ENCODE measurements around the gene GTPBP4. TPM values are rescaled to one million over a fixed set of nuclear protein-coding genes. Genes with fewer than 3 reads are reported as not detected.

GTPBP4 gene
- total and polyA plus RNA-seq, 4 donors, result 28.7 to 50.0 (median 40.6) TPM

- Histone ChIP-seq H3K9me3 (ENCODE audit: control insufficient read depth, insufficient read depth, low read length) (no peaks in the 10 kb centered on the region), H3K4me3 (ENCODE audit: low read depth, low read length) (no peak overlapping the region), H3K4me1 (ENCODE audit: control insufficient read depth, insufficient read depth, low read length) (peaks cover 18% of the 10 kb centered on the region), H3K27ac (ENCODE audit: low read depth, low read length) (no peak overlapping the region), H3K27me3 (ENCODE audit: control insufficient read depth, insufficient read depth, low read length) (no peaks in the 10 kb centered on the region), H3K36me3 (ENCODE audit: control insufficient read depth, insufficient read depth, low read length) (peaks cover 4% of the 10 kb centered on the region)
- DNase-seq (ENCODE audit: low read depth in 4 of 6, low spot score in 6 of 6), result no peak
- WGBS (ENCODE audit: insufficient coverage), result 96% methylated on average over 4 of the region's 6 CpGs
Observed at GRCh38 chr10:1045415-1045814, 57.2 kb downstream of the GTPBP4 start.

GRCh38 chr10:1047937-1048336 is 59.7 kb downstream of the GTPBP4 start:
- Histone ChIP-seq H3K4me1 (ENCODE audit: control insufficient read depth, insufficient read depth, low read length) (peaks cover 21% of the 10 kb centered on the region), H3K9me3 (ENCODE audit: control insufficient read depth, insufficient read depth, low read length) (no peaks in the 10 kb centered on the region), H3K36me3 (ENCODE audit: control insufficient read depth, insufficient read depth, low read length) (peaks cover 7% of the 10 kb centered on the region), H3K27ac (ENCODE audit: low read depth, low read length) (peak overlapping the region; percentile 100), H3K4me3 (ENCODE audit: low read depth, low read length) (peak overlapping the region; percentile 92), H3K27me3 (ENCODE audit: control insufficient read depth, insufficient read depth, low read length) (no peaks in the 10 kb centered on the region)
- 2% methylated on average over 9 of the region's 15 CpGs for WGBS (ENCODE audit: insufficient coverage)
- peak in 1 of 6 donors; percentile 48 for DNase-seq (ENCODE audit: low read depth in 4 of 6, low spot score in 6 of 6)

DNA sequence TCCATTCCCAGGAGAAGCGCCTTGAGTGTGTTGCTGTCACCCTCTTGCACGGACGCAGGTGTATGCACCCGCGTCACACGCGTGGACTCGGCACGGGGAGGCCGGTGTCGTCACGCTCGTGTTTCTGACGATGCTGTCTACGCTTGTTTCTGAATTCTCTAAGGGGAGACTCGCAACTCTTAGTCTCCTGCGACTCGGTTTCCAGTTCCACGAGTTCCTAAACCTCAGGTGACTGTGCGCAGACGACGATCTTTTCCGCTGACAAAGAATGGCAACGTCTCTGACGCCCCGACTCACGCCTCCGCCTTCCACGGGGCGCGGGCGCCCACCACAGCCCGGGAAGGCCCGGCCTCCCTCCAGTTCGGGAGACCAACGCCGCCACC is 60.1 kb downstream of the GTPBP4 start:
- peaks cover 21% of the 10 kb centered on the region for H3K4me1 ChIP-seq (ENCODE audit: control insufficient read depth, insufficient read depth, low read length)
- DNase-seq (ENCODE audit: low read depth in 4 of 6, low spot score in 6 of 6), result peak in 2 of 6 donors; percentile 35 to 76
- H3K27ac ChIP-seq (ENCODE audit: low read depth, low read length), result peak overlapping the region; percentile 100

GRCh38 chr10:1048732-1049424 is 60.6 kb downstream of the GTPBP4 start, which contains the start of gene IDI1:
Gene IDI1 (minus strand): TSS chr10:1049119. CDS start chr10:1049003, 116 bp downstream.
- Histone ChIP-seq H3K36me3 (ENCODE audit: control insufficient read depth, insufficient read depth, low read length) (peaks cover 8% of the 10 kb centered on the region), H3K9me3 (ENCODE audit: control insufficient read depth, insufficient read depth, low read length) (no peaks in the 10 kb centered on the region), H3K27ac (ENCODE audit: low read depth, low read length) (peak within 1 kb of the TSS; percentile 100), H3K27me3 (ENCODE audit: control insufficient read depth, insufficient read depth, low read length) (no peaks in the 10 kb centered on the region), H3K4me1 (ENCODE audit: control insufficient read depth, insufficient read depth, low read length) (peaks cover 21% of the 10 kb centered on the region), H3K4me3 (ENCODE audit: low read depth, low read length) (peak within 1 kb of the TSS; percentile 92)
- DNase-seq (ENCODE audit: low read depth in 4 of 6, low spot score in 6 of 6), result peak; percentile 95 to 99 (median 98)
- WGBS (ENCODE audit: insufficient coverage), result under 1% methylated on average over 83 of the region's 83 CpGs

More for the DNA sequence above, 60.1 kb downstream of the GTPBP4 start:
- WGBS (ENCODE audit: insufficient coverage), result under 1% methylated on average over 37 of the region's 37 CpGs
- H3K36me3 ChIP-seq (ENCODE audit: control insufficient read depth, insufficient read depth, low read length), result peaks cover 8% of the 10 kb centered on the region
- H3K4me3 ChIP-seq (ENCODE audit: low read depth, low read length), result peak overlapping the region; percentile 92
- no peaks in the 10 kb centered on the region for H3K27me3 ChIP-seq (ENCODE audit: control insufficient read depth, insufficient read depth, low read length)
- no peaks in the 10 kb centered on the region for H3K9me3 ChIP-seq (ENCODE audit: control insufficient read depth, insufficient read depth, low read length)

DNA sequence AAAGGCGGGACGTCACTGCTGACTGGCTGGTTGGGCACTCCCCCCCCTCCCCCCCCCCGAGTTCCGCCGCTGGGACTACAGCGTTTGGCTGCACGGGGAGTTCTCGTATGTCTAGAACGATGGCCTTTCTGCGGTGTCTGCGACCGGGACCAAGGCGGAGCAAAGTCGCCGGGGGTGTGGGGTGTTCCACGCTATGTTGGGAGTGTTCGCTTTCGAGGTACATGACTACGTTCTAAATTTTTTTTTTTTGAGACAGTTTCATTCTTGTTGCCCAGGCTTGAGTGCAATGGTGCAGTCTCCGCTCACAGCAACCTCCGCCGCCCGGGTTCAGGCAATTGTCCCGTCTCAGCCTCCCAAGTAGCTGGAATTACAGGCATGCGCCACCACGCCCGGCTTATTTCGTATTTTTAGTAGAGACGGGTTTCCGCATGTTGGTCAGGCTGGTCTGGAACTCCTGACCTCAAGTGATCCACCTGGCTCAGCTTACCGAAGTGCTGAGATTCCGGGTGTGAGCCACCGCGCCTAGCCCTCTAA is 61.3 kb downstream of the GTPBP4 start:
- WGBS (ENCODE audit: insufficient coverage), result 0% methylated on average over 28 of the region's 34 CpGs
- H3K4me3 ChIP-seq (ENCODE audit: low read depth, low read length), result peak overlapping the region; percentile 92
- no peaks in the 10 kb centered on the region for H3K9me3 ChIP-seq (ENCODE audit: control insufficient read depth, insufficient read depth, low read length)
- no peaks in the 10 kb centered on the region for H3K27me3 ChIP-seq (ENCODE audit: control insufficient read depth, insufficient read depth, low read length)
- no peak for DNase-seq (ENCODE audit: low read depth in 4 of 6, low spot score in 6 of 6)
- peaks cover 8% of the 10 kb centered on the region for H3K36me3 ChIP-seq (ENCODE audit: control insufficient read depth, insufficient read depth, low read length)
- H3K27ac ChIP-seq (ENCODE audit: low read depth, low read length), result peak overlapping the region; percentile 100
- H3K4me1 ChIP-seq (ENCODE audit: control insufficient read depth, insufficient read depth, low read length), result peaks cover 17% of the 10 kb centered on the region

DNA sequence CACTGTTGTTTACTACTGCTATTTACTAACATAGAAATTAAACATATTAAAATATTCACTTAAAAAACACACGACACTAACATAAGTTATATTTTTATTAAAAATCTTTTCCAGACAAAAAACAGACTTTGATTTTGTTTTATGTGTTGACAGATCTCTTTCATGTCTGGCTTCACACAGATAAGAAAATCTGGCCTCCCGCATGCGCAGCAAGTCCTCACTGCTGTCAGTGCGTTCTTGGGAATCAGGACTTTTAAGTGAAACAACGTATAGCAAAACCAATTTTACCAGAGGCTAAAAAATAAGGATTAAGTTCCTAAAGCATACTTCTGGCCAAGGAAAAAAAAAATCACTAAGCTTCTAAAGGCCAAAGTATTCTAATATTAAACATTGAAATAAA is 61.9 kb downstream of the GTPBP4 start:
- Histone ChIP-seq H3K36me3 (ENCODE audit: control insufficient read depth, insufficient read depth, low read length) (peaks cover 8% of the 10 kb centered on the region), H3K27ac (ENCODE audit: low read depth, low read length) (peak overlapping the region; percentile 100), H3K27me3 (ENCODE audit: control insufficient read depth, insufficient read depth, low read length) (no peaks in the 10 kb centered on the region), H3K4me1 (ENCODE audit: control insufficient read depth, insufficient read depth, low read length) (peaks cover 20% of the 10 kb centered on the region), H3K9me3 (ENCODE audit: control insufficient read depth, insufficient read depth, low read length) (no peaks in the 10 kb centered on the region), H3K4me3 (ENCODE audit: low read depth, low read length) (peak overlapping the region; percentile 92)
- 29% methylated on average over 3 of the region's 5 CpGs for WGBS (ENCODE audit: insufficient coverage)
- DNase-seq (ENCODE audit: low read depth in 4 of 6, low spot score in 6 of 6), result peak in 1 of 6 donors; percentile 21

- Histone ChIP-seq H3K4me1 (ENCODE audit: control insufficient read depth, insufficient read depth, low read length) (peaks cover 21% of the 10 kb centered on the region), H3K27me3 (ENCODE audit: control insufficient read depth, insufficient read depth, low read length) (no peaks in the 10 kb centered on the region), H3K4me3 (ENCODE audit: low read depth, low read length) (no peak overlapping the region), H3K36me3 (ENCODE audit: control insufficient read depth, insufficient read depth, low read length) (peaks cover 8% of the 10 kb centered on the region), H3K9me3 (ENCODE audit: control insufficient read depth, insufficient read depth, low read length) (no peaks in the 10 kb centered on the region), H3K27ac (ENCODE audit: low read depth, low read length) (no peak overlapping the region)
- 67% methylated on average over 2 of the region's 4 CpGs for WGBS (ENCODE audit: insufficient coverage)
- DNase-seq (ENCODE audit: low read depth in 4 of 6, low spot score in 6 of 6), result no peak
Observed at GRCh38 chr10:1050554-1050953, 62.3 kb downstream of the GTPBP4 start.

DNA sequence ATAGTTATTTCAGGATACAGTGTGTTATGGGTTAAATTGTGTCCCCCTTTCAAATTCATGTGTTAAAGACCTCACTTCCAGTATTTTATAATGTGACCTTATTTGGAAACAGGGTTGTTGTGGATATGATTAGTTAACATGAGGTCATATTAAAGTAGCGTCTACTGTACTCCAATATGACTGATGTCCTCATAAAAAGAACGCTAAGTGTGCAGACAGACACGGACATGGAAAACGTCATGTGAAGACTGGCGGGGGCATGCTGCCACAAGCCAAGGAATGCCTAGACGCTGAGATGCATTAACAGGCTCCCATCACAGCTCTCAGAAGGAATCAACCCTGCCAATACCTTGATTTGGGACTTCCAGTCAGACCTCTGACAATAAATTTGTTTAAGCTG is 66.5 kb downstream of the GTPBP4 start:
- H3K27ac ChIP-seq (ENCODE audit: low read depth, low read length), result no peak overlapping the region
- no peaks in the 10 kb centered on the region for H3K27me3 ChIP-seq (ENCODE audit: control insufficient read depth, insufficient read depth, low read length)
- WGBS (ENCODE audit: insufficient coverage), result 66% methylated on average over 5 of the region's 6 CpGs
- DNase-seq (ENCODE audit: low read depth in 4 of 6, low spot score in 6 of 6), result no peak
- peaks cover 8% of the 10 kb centered on the region for H3K36me3 ChIP-seq (ENCODE audit: control insufficient read depth, insufficient read depth, low read length)
- H3K4me3 ChIP-seq (ENCODE audit: low read depth, low read length), result peak overlapping the region; percentile 12
- H3K4me1 ChIP-seq (ENCODE audit: control insufficient read depth, insufficient read depth, low read length), result peaks cover 23% of the 10 kb centered on the region
- H3K9me3 ChIP-seq (ENCODE audit: control insufficient read depth, insufficient read depth, low read length), result no peaks in the 10 kb centered on the region

GRCh38 chr10:1056326-1057105 is 68.3 kb downstream of the GTPBP4 start, which contains the start of gene WDR37:
Gene WDR37 (plus strand): TSS chr10:1056385. CDS start chr10:1072156, 15,771 bp downstream.
- under 1% methylated on average over 86 of the region's 87 CpGs for WGBS (ENCODE audit: insufficient coverage)

More at GRCh38 chr10:1056326-1057105, 68.3 kb downstream of the GTPBP4 start, which contains the start of gene WDR37:
- peak within 1 kb of the TSS; percentile 94 for H3K4me3 ChIP-seq (ENCODE audit: low read depth, low read length)
- H3K27me3 ChIP-seq (ENCODE audit: control insufficient read depth, insufficient read depth, low read length), result no peaks in the 10 kb centered on the region
- peak within 1 kb of the TSS; percentile 65 for H3K27ac ChIP-seq (ENCODE audit: low read depth, low read length)
- no peaks in the 10 kb centered on the region for H3K9me3 ChIP-seq (ENCODE audit: control insufficient read depth, insufficient read depth, low read length)
- H3K4me1 ChIP-seq (ENCODE audit: control insufficient read depth, insufficient read depth, low read length), result peaks cover 17% of the 10 kb centered on the region
- peak; percentile 54 to 96 (median 83) for DNase-seq (ENCODE audit: low read depth in 4 of 6, low spot score in 6 of 6)
- peaks cover 11% of the 10 kb centered on the region for H3K36me3 ChIP-seq (ENCODE audit: control insufficient read depth, insufficient read depth, low read length)

Measured in spinal cord (tissue), 10 donors.